GM18907 (cell line): ENCODE results near the gene IL10.

Source experiments
- ATAC-seq: cut with Tn5 transposase; IDR thresholded peaks from one replicate; pipeline ENCODE4 v1.9.1; 2021; ENCODE audit warnings: mild to moderate bottlenecking, moderate library complexity; ENCODE audit not compliant: unreplicated experiment

Gene IL10

GRCh38 chr1:206772243-206772937, at the start of gene IL10:
TSS of gene IL10 (minus strand) at chr1:206772494. CDS start at chr1:206772435, 59 bp downstream.
- no peak for ATAC-seq

- no peak for ATAC-seq
These were observed 49.2 kb upstream of the IL10 start for GRCh38 chr1:206821493-206821892.

GRCh38 chr1:206816390-206817287, 44.3 kb upstream of the IL10 start:
- peak; percentile 79 for ATAC-seq

GRCh38 chr1:206814716-206815341, 42.5 kb upstream of the IL10 start:
- no peak for ATAC-seq

- no peak for ATAC-seq
These were observed 40.2 kb upstream of the IL10 start for GRCh38 chr1:206812471-206812870.

- no peak for ATAC-seq
These were observed 37.3 kb upstream of the IL10 start for GRCh38 chr1:206809504-206810084.

GRCh38 chr1:206808615-206809014, 36.3 kb upstream of the IL10 start:
- ATAC-seq: peak; percentile 54

- ATAC-seq: no peak
These were observed 33.1 kb upstream of the IL10 start for GRCh38 chr1:206805357-206805756.

GRCh38 chr1:206804156-206804737, 32.0 kb upstream of the IL10 start:
- ATAC-seq: no peak

- peak; percentile 95 for ATAC-seq
These were observed 31.0 kb upstream of the IL10 start for GRCh38 chr1:206803221-206803730.

- no peak for ATAC-seq
These were observed 30.1 kb upstream of the IL10 start for GRCh38 chr1:206802401-206802800.

GRCh38 chr1:206801467-206801866, 29.2 kb upstream of the IL10 start:
- no peak for ATAC-seq

- no peak for ATAC-seq
These were observed 28.6 kb upstream of the IL10 start for GRCh38 chr1:206800891-206801290.

- ATAC-seq: no peak
These were observed 28.1 kb upstream of the IL10 start for GRCh38 chr1:206800411-206800810.

GRCh38 chr1:206799311-206799710, 27.0 kb upstream of the IL10 start:
- no peak for ATAC-seq

GRCh38 chr1:206798384-206798996, 26.2 kb upstream of the IL10 start:
- no peak for ATAC-seq

GRCh38 chr1:206797534-206798383, 25.5 kb upstream of the IL10 start:
- no peak for ATAC-seq

GRCh38 chr1:206796981-206797402, 24.7 kb upstream of the IL10 start:
- ATAC-seq: no peak

- ATAC-seq: no peak
These were observed 23.8 kb upstream of the IL10 start for GRCh38 chr1:206796116-206796515.
